Calu3 (cell line): ENCODE measurements around the gene NTM. TPM values are rescaled to one million over a fixed set of nuclear protein-coding genes. Genes with fewer than 3 reads are reported as not detected.

ENCODE experiments used
- BruUV-seq: library from RNA; stranded (reverse); fragments of 400-500 nt; replicated peaks from 2 replicates; lab custom pipeline; 2021; lab: Mats Ljungman, UMichigan
- CTCF ChIA-PET: fragments of 300-600 bp; sonication (Branson Sonifier 250); formaldehyde crosslinking; loops from one replicate; lab custom pipeline; 2022; ENCODE audit warnings: antibody characterized with exemption; lab: Charles Lee
- DNase-seq: peaks from one replicate; pipeline ENCODE4 v3.0.0; 2022
- H3K27ac Mint-ChIP-seq: one replicate; pipeline ENCODE4 v1.8.0; 2022; ENCODE audit warnings: mixed read lengths; ENCODE audit not compliant: unreplicated experiment
- H3K27me3 Mint-ChIP-seq: one replicate; pipeline ENCODE4 v1.8.0; 2022; ENCODE audit warnings: mixed read lengths; ENCODE audit not compliant: unreplicated experiment
- H3K36me3 Mint-ChIP-seq: one replicate; pipeline ENCODE4 v1.8.0; 2022; ENCODE audit warnings: mild to moderate bottlenecking, moderate library complexity, mixed read lengths; ENCODE audit not compliant: insufficient read depth, unreplicated experiment
- H3K4me1 Mint-ChIP-seq: one replicate; pipeline ENCODE4 v1.8.0; 2022; ENCODE audit warnings: mild to moderate bottlenecking, low read depth, mixed read lengths; ENCODE audit not compliant: unreplicated experiment
- H3K4me3 Mint-ChIP-seq: one replicate; pipeline ENCODE4 v1.8.0; 2022; ENCODE audit warnings: mild to moderate bottlenecking, low read depth, moderate library complexity, mixed read lengths; ENCODE audit not compliant: unreplicated experiment
- H3K9me3 Mint-ChIP-seq: one replicate; pipeline ENCODE4 v1.8.0; 2022; ENCODE audit warnings: low read depth, mixed read lengths; ENCODE audit not compliant: unreplicated experiment
- CTCF ChIP-seq: fragments of 200-600 bp; IDR thresholded peaks from one replicate; pipeline ENCODE4 v1.8.0; 2022; ENCODE audit warnings: antibody characterized with exemption; ENCODE audit not compliant: unreplicated experiment
- intact Hi-C: fragments of 100-400 bp; cut with micrococcal nuclease; formaldehyde crosslinking; loops from one replicate; pipeline ENCODE4 v1.10.0; 2022; ENCODE audit not compliant: unreplicated experiment
- total RNA-seq: library from RNA; stranded (reverse); gene quantifications from 2 replicates; pipeline ENCODE4 v1.2.3, GENCODE V29; 2022

NTM gene
- total RNA-seq, 1 experiment from 2014 or later: not detected

DNA sequence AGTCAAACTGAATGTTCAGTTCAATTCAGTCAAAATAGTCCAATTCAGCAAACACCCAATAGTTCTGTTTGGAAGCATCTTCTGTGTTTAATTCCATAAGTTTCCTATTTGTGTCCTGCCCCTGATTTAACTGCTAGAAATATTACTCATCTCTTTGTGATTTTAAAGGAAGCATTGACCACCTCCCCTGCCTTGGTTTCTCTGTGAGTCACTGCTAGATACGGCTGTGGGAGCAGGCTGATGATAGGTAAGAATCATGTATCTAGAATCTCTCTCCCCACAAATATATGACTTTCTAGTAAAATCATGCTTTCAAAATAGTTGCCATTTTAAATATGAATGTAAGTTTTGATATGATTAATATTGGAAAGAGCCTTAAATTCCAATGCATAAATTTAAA is 888.5 kb downstream of the NTM start:
- CTCF ChIA-PET: no interaction called here
- H3K4me1 Mint-ChIP-seq: no peaks in the 10 kb centered on the region
- no peak overlapping the region for H3K27ac Mint-ChIP-seq
- peaks cover 3% of the 10 kb centered on the region for H3K9me3 Mint-ChIP-seq
- TF ChIP-seq CTCF: no peak
- no peak overlapping the region for H3K4me3 Mint-ChIP-seq
- no TSS peak for BruUV-seq
- H3K36me3 Mint-ChIP-seq: no peaks in the 10 kb centered on the region
- intact Hi-C loops: no loop called here
- no peaks in the 10 kb centered on the region for H3K27me3 Mint-ChIP-seq
- DNase-seq: no peak

- Mint-ChIP-seq H3K4me3 (no peak overlapping the region), H3K36me3 (no peaks in the 10 kb centered on the region), H3K4me1 (no peaks in the 10 kb centered on the region), H3K9me3 (peaks cover 3% of the 10 kb centered on the region), H3K27ac (no peak overlapping the region), H3K27me3 (no peaks in the 10 kb centered on the region)
- intact Hi-C loops: no loop called here
- no peak for DNase-seq
- no TSS peak for BruUV-seq
- CTCF ChIA-PET: no interaction called here
- no peak for TF ChIP-seq CTCF
Measured at GRCh38 chr11:132260636-132261035, 890.2 kb downstream of the NTM start.

DNA sequence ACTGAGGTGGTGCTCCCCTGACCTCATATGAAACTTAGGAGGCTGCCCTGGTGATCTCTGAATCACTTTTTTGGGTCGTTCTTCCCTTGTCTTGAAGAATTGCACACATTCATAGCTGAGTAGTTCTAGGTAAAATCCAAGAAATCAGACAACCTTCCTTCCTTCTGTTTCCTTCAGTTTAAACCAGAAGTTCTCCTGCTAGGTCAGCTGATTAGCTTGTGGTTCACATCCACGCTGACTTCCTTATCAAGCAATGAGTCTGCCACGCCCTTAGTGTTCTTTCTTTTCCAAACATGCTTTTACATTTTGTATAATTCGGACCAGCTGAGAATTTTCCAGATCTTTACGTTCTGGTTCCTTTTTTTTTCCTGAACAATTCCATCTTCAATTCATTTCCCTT is 892.8 kb downstream of the NTM start:
- Mint-ChIP-seq H3K36me3 (no peaks in the 10 kb centered on the region), H3K27ac (no peak overlapping the region), H3K9me3 (peaks cover 8% of the 10 kb centered on the region), H3K27me3 (no peaks in the 10 kb centered on the region), H3K4me3 (no peak overlapping the region), H3K4me1 (no peaks in the 10 kb centered on the region)
- CTCF ChIA-PET: no interaction called here
- no peak for DNase-seq
- TF ChIP-seq CTCF: no peak
- intact Hi-C loops: no loop called here
- no TSS peak for BruUV-seq

DNA sequence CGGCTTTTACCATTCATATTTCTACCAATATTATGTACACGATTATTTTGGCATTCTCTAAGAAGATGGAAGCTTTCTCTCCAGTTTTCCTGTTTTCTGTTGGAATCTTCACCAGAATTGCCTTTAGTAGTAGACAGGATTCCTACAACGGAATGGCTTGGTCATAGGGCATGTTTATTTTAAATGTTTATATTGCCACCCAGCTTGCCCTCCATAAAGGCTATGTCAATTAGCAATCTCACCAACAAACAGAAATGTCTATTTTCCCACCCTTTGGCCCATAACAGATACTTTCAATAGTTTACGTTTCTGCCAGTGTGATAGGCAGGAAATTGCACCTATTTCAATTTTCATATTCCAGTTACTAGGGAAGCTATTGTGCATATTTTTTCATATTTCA is 893.5 kb downstream of the NTM start:
- TF ChIP-seq CTCF: no peak
- no TSS peak for BruUV-seq
- no peaks in the 10 kb centered on the region for H3K4me1 Mint-ChIP-seq
- DNase-seq: no peak
- H3K9me3 Mint-ChIP-seq: peaks cover 10% of the 10 kb centered on the region
- H3K27me3 Mint-ChIP-seq: no peaks in the 10 kb centered on the region
- H3K36me3 Mint-ChIP-seq: no peaks in the 10 kb centered on the region
- H3K4me3 Mint-ChIP-seq: no peak overlapping the region
- intact Hi-C loops: no loop called here
- no peak overlapping the region for H3K27ac Mint-ChIP-seq
- CTCF ChIA-PET: no interaction called here
